HEK293T (cell line): Measurements from ENCODE around the gene LMCD1.

Experiments used
- CTCF ChIA-PET: fragments of 350-600 bp; formaldehyde crosslinking; extraction: SDS; loops from one replicate; lab custom pipeline; 2021; ENCODE audit warnings: antibody characterized with exemption, inconsistent platforms; lab: Yijun Ruan, JAX
- POLR2A ChIA-PET: fragments of 350-600 bp; formaldehyde crosslinking; extraction: SDS; loops from one replicate; lab custom pipeline; 2020; ENCODE audit warnings: antibody characterized with exemption, inconsistent platforms; lab: Yijun Ruan, JAX
- DNase-seq: peaks from one replicate; pipeline ENCODE4 v3.0.0; 2012; ENCODE audit warnings: mixed read lengths; ENCODE audit errors: extremely low spot score
- ARNT ChIP-seq: fragments of 450-650 bp; IDR thresholded peaks from 2 replicates; pipeline ENCODE4 v1.6.1; 2017; ENCODE audit warnings: mild to moderate bottlenecking
- BHLHE40 ChIP-seq: fragments of 450-650 bp; IDR thresholded peaks from 2 replicates; pipeline ENCODE4 v1.6.1; 2016; ENCODE audit warnings: mild to moderate bottlenecking, moderate library complexity, borderline replicate concordance
- CTBP1 ChIP-seq: fragments of 450-650 bp; IDR thresholded peaks from 2 replicates; pipeline ENCODE4 v1.6.1; 2016; ENCODE audit warnings: borderline replicate concordance
- ELF4 ChIP-seq: fragments of 450-650 bp; IDR thresholded peaks from 2 replicates; pipeline ENCODE4 v1.6.1; 2017; ENCODE audit warnings: antibody characterized with exemption
- FOXA1 ChIP-seq: fragments of 450-650 bp; IDR thresholded peaks from 2 replicates; pipeline ENCODE4 v1.6.1; 2016; ENCODE audit warnings: mild to moderate bottlenecking
- FOXK2 ChIP-seq: fragments of 450-650 bp; IDR thresholded peaks from 2 replicates; pipeline ENCODE4 v1.6.1; 2016; ENCODE audit warnings: mild to moderate bottlenecking
- FOXM1 ChIP-seq: fragments of 450-650 bp; IDR thresholded peaks from 2 replicates; pipeline ENCODE4 v1.6.1; 2017; ENCODE audit warnings: mild to moderate bottlenecking, borderline replicate concordance
- HDGF ChIP-seq: fragments of 450-650 bp; IDR thresholded peaks from 2 replicates; pipeline ENCODE4 v1.6.1; 2017; ENCODE audit warnings: antibody characterized with exemption, borderline replicate concordance
- L3MBTL2 ChIP-seq: fragments of 450-650 bp; conservative IDR thresholded peaks from 2 replicates; pipeline ENCODE4 v1.6.1; 2016; ENCODE audit warnings: mild to moderate bottlenecking
- LEF1 ChIP-seq: fragments of 450-650 bp; IDR thresholded peaks from 2 replicates; pipeline ENCODE4 v1.6.1; 2017; ENCODE audit warnings: mild to moderate bottlenecking, borderline replicate concordance
- NFRKB ChIP-seq: fragments of 450-650 bp; IDR thresholded peaks from 2 replicates; pipeline ENCODE4 v1.6.1; 2016; ENCODE audit warnings: mild to moderate bottlenecking, moderate library complexity
- PKNOX1 ChIP-seq: fragments of 450-650 bp; IDR thresholded peaks from 2 replicates; pipeline ENCODE4 v1.6.1; 2016
- SP1 ChIP-seq: fragments of 450-650 bp; IDR thresholded peaks from 2 replicates; pipeline ENCODE4 v1.6.1; 2017
- SUZ12 ChIP-seq: fragments of 450-650 bp; IDR thresholded peaks from 2 replicates; pipeline ENCODE4 v1.6.1; 2016; ENCODE audit warnings: mild to moderate bottlenecking
- TARDBP ChIP-seq: fragments of 450-650 bp; IDR thresholded peaks from 2 replicates; pipeline ENCODE4 v1.6.1; 2016
- ZNF384 ChIP-seq: fragments of 450-650 bp; IDR thresholded peaks from 2 replicates; pipeline ENCODE4 v1.6.1; 2016

LMCD1 gene

DNA sequence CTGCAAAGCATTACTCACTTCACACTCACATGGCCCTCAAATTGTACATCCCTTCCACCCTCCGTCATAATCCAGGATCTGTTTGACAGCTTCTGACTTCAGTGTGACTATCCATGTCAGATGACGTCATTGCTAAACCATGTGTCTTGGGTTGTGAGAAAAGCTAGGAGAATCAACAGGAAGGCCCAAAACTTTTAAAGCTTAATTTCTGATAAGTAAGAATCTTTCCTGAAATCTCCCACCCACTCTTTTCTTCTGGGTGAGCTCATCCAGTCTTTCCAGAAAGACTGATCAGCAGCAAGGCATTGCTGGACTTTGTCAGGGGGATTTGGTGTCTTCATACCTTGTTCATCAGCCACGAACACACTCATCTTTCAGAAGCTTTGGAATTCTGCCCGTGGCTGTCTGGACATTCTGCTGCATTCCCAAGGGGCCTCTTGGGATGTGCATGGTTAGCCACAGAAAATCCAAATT lies 11.5 kb upstream of the LMCD1 start:
- TF ChIP-seq ZNF384 (no peak), TARDBP (no peak), FOXM1 (no peak), BHLHE40 (no peak), SP1 (no peak), FOXA1 (no peak), ELF4 (no peak), NFRKB (no peak), LEF1 (no peak), L3MBTL2 (no peak), ARNT (no peak), FOXK2 (no peak), SUZ12 (no peak), CTBP1 (no peak), PKNOX1 (no peak), HDGF (no peak)
- POLR2A ChIA-PET = interaction anchor here (1.0 to 3.5 kb wide), 2 partner anchors 11 to 16 kb away, joined by 4 to 13 read pairs; partner anchors contain the start of gene LMCD1
- CTCF ChIA-PET = no interaction called here
- no peak for DNase-seq

DNA sequence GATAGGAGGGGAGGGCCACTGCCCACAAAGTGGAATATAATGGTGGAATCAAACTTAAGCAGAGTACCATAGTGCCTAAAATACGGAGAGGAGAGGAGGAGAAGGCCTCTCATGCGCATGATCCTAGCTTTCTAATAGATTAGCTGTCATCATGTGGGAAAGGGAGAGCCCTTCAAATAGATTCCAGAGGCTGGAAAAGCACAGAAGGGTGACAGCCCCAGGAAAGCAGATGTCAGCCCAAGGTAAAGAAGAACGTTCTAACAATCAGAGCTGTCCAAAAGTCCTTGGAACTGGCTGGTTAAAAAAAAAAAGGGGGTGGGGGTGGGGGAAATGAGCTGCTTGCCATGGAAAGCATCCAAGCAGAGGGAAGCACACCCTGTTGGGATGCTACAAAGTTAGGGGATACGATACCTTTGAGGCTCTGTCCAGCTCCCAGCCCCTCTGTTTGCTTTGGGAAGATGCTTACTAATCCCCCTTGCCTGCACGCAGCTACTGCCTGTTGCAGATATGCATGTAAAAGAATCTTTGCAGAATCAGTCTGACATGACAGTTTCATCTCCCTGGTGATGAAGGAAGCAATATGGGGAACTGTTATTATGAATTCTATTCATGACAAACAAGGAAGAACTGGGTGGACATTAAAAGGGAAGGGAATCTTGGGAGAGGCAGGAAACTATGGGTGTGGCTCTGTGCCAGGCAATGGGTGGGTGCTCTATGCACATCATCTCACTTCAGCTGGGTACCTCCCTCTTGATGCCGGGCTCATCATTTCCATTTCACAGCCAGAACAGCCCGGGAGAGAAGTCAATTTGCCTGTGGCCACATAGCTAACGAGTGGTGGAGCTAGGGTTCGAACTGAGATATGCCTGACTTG lies 10.1 kb upstream of the LMCD1 start:
- ChIA-PET POLR2A (interaction anchor here (3.5 kb wide), 1 partner anchor 10 kb away, joined by 13 read pairs; the partner anchor contains the start of gene LMCD1), CTCF (no interaction called here)
- TF ChIP-seq ZNF384 = no peak
- TF ChIP-seq ELF4 = no peak
- TF ChIP-seq FOXK2 = no peak
- no peak for TF ChIP-seq NFRKB
- TF ChIP-seq PKNOX1 = no peak
- TF ChIP-seq CTBP1 = no peak
- TF ChIP-seq ARNT = no peak
- TF ChIP-seq SP1 = no peak
- no peak for TF ChIP-seq FOXM1
- TF ChIP-seq LEF1 = no peak
- no peak for TF ChIP-seq TARDBP
- no peak for DNase-seq

- TF ChIP-seq ZNF384 = no peak
- CTCF ChIA-PET = no interaction called here
- POLR2A ChIA-PET = interaction anchor here (3.5 kb wide), 1 partner anchor 9 kb away, joined by 13 read pairs; the partner anchor contains the start of gene LMCD1
- no peak for DNase-seq
Measured at GRCh38 chr3:8492744-8493511, 8.7 kb upstream of the LMCD1 start.

DNA sequence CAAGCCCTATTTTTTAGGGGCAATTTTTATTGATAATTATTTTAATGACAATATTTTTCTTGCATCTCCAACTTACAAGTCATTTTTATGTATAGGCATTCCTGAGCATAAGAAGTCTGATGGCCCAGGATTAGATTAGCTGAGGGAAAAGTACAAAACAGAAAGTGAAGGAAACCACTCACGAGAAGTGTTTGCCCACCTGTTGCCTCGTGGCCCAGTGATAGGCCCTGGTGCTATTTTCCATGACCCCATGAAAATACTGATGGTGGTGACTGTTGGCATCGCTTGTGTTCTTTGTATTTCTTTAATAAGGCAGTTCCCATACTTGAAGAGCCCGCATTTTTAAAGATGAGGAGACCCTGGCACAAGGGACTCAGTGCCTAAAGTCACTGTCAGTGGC lies 7.9 kb upstream of the LMCD1 start:
- CTCF ChIA-PET = no interaction called here
- TF ChIP-seq ARNT (no peak), SUZ12 (no peak), SP1 (no peak), CTBP1 (no peak), ZNF384 (no peak), PKNOX1 (no peak), ELF4 (no peak), FOXM1 (no peak), NFRKB (no peak), L3MBTL2 (no peak), BHLHE40 (no peak), FOXA1 (no peak), FOXK2 (no peak), LEF1 (no peak), TARDBP (no peak), HDGF (no peak)
- no peak for DNase-seq
- POLR2A ChIA-PET = no interaction called here

- TF ChIP-seq FOXA1 (no peak), PKNOX1 (no peak), ARNT (no peak), BHLHE40 (no peak), SP1 (no peak), SUZ12 (no peak), TARDBP (no peak), FOXM1 (no peak), CTBP1 (no peak), NFRKB (no peak), ZNF384 (no peak), ELF4 (no peak), FOXK2 (no peak), L3MBTL2 (no peak), LEF1 (no peak), HDGF (no peak)
- no peak for DNase-seq
- CTCF ChIA-PET = no interaction called here
- POLR2A ChIA-PET = no interaction called here
Measured at GRCh38 chr3:8494327-8494726, 7.3 kb upstream of the LMCD1 start.
